GM10266 (cell line): ENCODE measurements around the gene ARHGAP12.
A peak's percentile ranks its signal among the peaks of the same experiment; 100 is the strongest.

Experiments
- DNase-seq: peaks from one replicate; pipeline ENCODE4 v3.0.0; 2012; ENCODE audit errors: extremely low spot score
- CTCF ChIP-seq: IDR thresholded peaks from 2 replicates; pipeline ENCODE4 v1.5.1; 2012; ENCODE audit warnings: mild to moderate bottlenecking, low read depth; ENCODE audit not compliant: control insufficient read depth, insufficient read depth; ENCODE audit errors: missing control alignments

The ARHGAP12 gene

GRCh38 chr10:31936933-31937332 is 8.3 kb upstream of the ARHGAP12 start:
- TF ChIP-seq CTCF: no peak
- no peak for DNase-seq

- TF ChIP-seq CTCF: no peak
- no peak for DNase-seq
These were observed 7.5 kb upstream of the ARHGAP12 start for GRCh38 chr10:31936086-31936485.

GRCh38 chr10:31935678-31936077 is 7.0 kb upstream of the ARHGAP12 start:
- no peak for DNase-seq
- TF ChIP-seq CTCF: no peak

GRCh38 chr10:31932838-31933237 is 4.2 kb upstream of the ARHGAP12 start:
- DNase-seq: no peak
- no peak for TF ChIP-seq CTCF

GRCh38 chr10:31930856-31931255 is 2.2 kb upstream of the ARHGAP12 start:
- no peak for TF ChIP-seq CTCF
- no peak for DNase-seq

GRCh38 chr10:31930023-31930751 is 1.6 kb upstream of the ARHGAP12 start:
- peak; percentile 29 for DNase-seq
- peak; percentile 0 for TF ChIP-seq CTCF

- TF ChIP-seq CTCF: no peak
- DNase-seq: peak; percentile 52
These were observed 811 bp upstream of the ARHGAP12 start for GRCh38 chr10:31929261-31930022.
